ENCODE measurements around the gene ARG2.

The ARG2 gene

DNA sequence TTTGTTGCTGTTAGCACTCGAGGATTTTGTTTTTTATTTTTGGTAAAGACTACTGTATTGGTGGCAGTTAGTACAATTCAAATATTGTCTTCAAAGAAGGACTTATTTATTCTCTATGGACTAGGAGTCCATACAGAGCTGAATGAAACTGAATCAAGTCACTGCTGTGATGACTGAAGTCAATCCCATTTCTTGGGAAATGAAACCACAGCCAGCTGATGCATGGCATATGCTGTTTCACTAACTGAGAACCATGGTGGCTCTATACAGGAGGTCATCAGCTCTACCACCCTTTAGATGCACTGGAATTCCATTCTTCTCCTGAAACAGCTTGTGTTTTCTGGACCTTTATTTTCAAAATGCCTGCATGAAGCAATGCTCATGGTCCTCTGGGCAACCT, 32.5 kb downstream of the ARG2 start:
- H3K36me3 ChIP-seq (ENCODE audit: insufficient read depth, low read length) = peaks cover 95% of the 10 kb centered on the region
- H3K79me2 ChIP-seq (ENCODE audit: insufficient read depth, low read length) = no peaks in the 10 kb centered on the region
- no peaks in the 10 kb centered on the region for H4K20me1 ChIP-seq (ENCODE audit: insufficient read depth, low read length)
- no peak overlapping the region for H3K4me3 ChIP-seq (ENCODE audit: low read depth in 1 of 2, low read length in 2 of 2)
- H2AFZ ChIP-seq (ENCODE audit: low read depth, low read length) = no peak overlapping the region
- no peak overlapping the region for H3K27ac ChIP-seq (ENCODE audit: low read length)
- TF ChIP-seq CTCF (IDR thresholded peaks at IDR 0.05; ENCODE audit: borderline replicate concordance, extremely low read depth, low read length, poor library complexity, severe bottlenecking) (no peak), EZH2 (IDR thresholded peaks at IDR 0.05; ENCODE audit: borderline replicate concordance, low read depth, low read length, severe bottlenecking) (no peak)
- no peaks in the 10 kb centered on the region for H3K4me1 ChIP-seq (ENCODE audit: insufficient read depth, low read length)
- no peak overlapping the region for H3K9ac ChIP-seq (ENCODE audit: low read depth, low read length)
- ATAC-seq (ENCODE audit: insufficient read depth, low read depth) (no peak), DNase-seq (no peak)
- H3K9me3 ChIP-seq (ENCODE audit: insufficient read depth, low read length, severe bottlenecking) = no peaks in the 10 kb centered on the region
- no peak overlapping the region for H3K4me2 ChIP-seq (ENCODE audit: insufficient read depth, low read length)
- no peaks in the 10 kb centered on the region for H3K27me3 ChIP-seq (ENCODE audit: insufficient read depth, low read length, poor library complexity)

- no peaks in the 10 kb centered on the region for H3K79me2 ChIP-seq (ENCODE audit: insufficient read depth, low read length)
- H3K27me3 ChIP-seq (ENCODE audit: insufficient read depth, low read length, poor library complexity) = no peaks in the 10 kb centered on the region
- no peaks in the 10 kb centered on the region for H3K9me3 ChIP-seq (ENCODE audit: insufficient read depth, low read length, severe bottlenecking)
- H3K27ac ChIP-seq (ENCODE audit: low read length) = no peak overlapping the region
- TF ChIP-seq CTCF (IDR thresholded peaks at IDR 0.05; ENCODE audit: borderline replicate concordance, extremely low read depth, low read length, poor library complexity, severe bottlenecking) (no peak), EZH2 (IDR thresholded peaks at IDR 0.05; ENCODE audit: borderline replicate concordance, low read depth, low read length, severe bottlenecking) (no peak)
- no peak overlapping the region for H3K4me3 ChIP-seq (ENCODE audit: low read depth in 1 of 2, low read length in 2 of 2)
- no peak for ATAC-seq (ENCODE audit: insufficient read depth, low read depth)
- no peak overlapping the region for H3K4me2 ChIP-seq (ENCODE audit: insufficient read depth, low read length)
- H3K9ac ChIP-seq (ENCODE audit: low read depth, low read length) = no peak overlapping the region
- no peak for DNase-seq
- no peaks in the 10 kb centered on the region for H4K20me1 ChIP-seq (ENCODE audit: insufficient read depth, low read length)
- H3K36me3 ChIP-seq (ENCODE audit: insufficient read depth, low read length) = peaks cover 88% of the 10 kb centered on the region
- H2AFZ ChIP-seq (ENCODE audit: low read depth, low read length) = no peak overlapping the region
- H3K4me1 ChIP-seq (ENCODE audit: insufficient read depth, low read length) = no peaks in the 10 kb centered on the region
These were observed 34.0 kb downstream of the ARG2 start for GRCh38 chr14:67653651-67654280.

GRCh38 chr14:67663633-67664032, 43.9 kb downstream of the ARG2 start:
- no peak overlapping the region for H3K4me3 ChIP-seq (ENCODE audit: low read depth in 1 of 2, low read length in 2 of 2)
- H3K4me2 ChIP-seq (ENCODE audit: insufficient read depth, low read length) = no peak overlapping the region
- DNase-seq (no peak), ATAC-seq (ENCODE audit: insufficient read depth, low read depth) (no peak)
- no peaks in the 10 kb centered on the region for H3K27me3 ChIP-seq (ENCODE audit: insufficient read depth, low read length, poor library complexity)
- TF ChIP-seq CTCF (IDR thresholded peaks at IDR 0.05; ENCODE audit: borderline replicate concordance, extremely low read depth, low read length, poor library complexity, severe bottlenecking) (no peak), EZH2 (IDR thresholded peaks at IDR 0.05; ENCODE audit: borderline replicate concordance, low read depth, low read length, severe bottlenecking) (no peak)
- no peak overlapping the region for H3K9ac ChIP-seq (ENCODE audit: low read depth, low read length)
- H3K36me3 ChIP-seq (ENCODE audit: insufficient read depth, low read length) = peaks cover 32% of the 10 kb centered on the region
- no peaks in the 10 kb centered on the region for H3K9me3 ChIP-seq (ENCODE audit: insufficient read depth, low read length, severe bottlenecking)
- no peak overlapping the region for H2AFZ ChIP-seq (ENCODE audit: low read depth, low read length)
- H3K27ac ChIP-seq (ENCODE audit: low read length) = no peak overlapping the region
- H3K4me1 ChIP-seq (ENCODE audit: insufficient read depth, low read length) = peaks cover 8% of the 10 kb centered on the region; the same call in 1 of the 2 replicates
- H4K20me1 ChIP-seq (ENCODE audit: insufficient read depth, low read length) = peaks cover 25% of the 10 kb centered on the region; the same call in 1 of the 2 replicates
- H3K79me2 ChIP-seq (ENCODE audit: insufficient read depth, low read length) = peaks cover 76% of the 10 kb centered on the region
